Fibroblast of villous mesenchyme (primary cell): ENCODE measurements around the gene LYPD5. TPM values are rescaled to one million over a fixed set of nuclear protein-coding genes. Genes with fewer than 3 reads are reported as not detected.
"Not testable (repeated sequence)": the region's sequence is repeated elsewhere in the genome, so short reads cannot be mapped to it uniquely, and the experiment has no call there.

Experiments
- DNase-seq: peaks from one replicate; pipeline ENCODE4 v3.0.0-alpha.2; 2010; ENCODE audit warnings: low read depth
- H3K4me3 ChIP-seq: 2 replicates; pipeline ENCODE4 v1.5.1; 2011; ENCODE audit warnings: low read depth, mild to moderate bottlenecking, low read length
- CTCF ChIP-seq: IDR thresholded peaks from 2 replicates; pipeline ENCODE4 v1.5.1; 2012; ENCODE audit warnings: low read depth, mild to moderate bottlenecking, low read length; ENCODE audit not compliant: insufficient read depth
- total RNA-seq: library from RNA; depleted of rRNA; stranded (reverse); fragments of >200 nt; gene quantifications from 2 replicates; pipeline ENCODE4 v1.2.3, GENCODE V29; 2012

The LYPD5 gene
- total RNA-seq, 1 donor: 0.43 TPM

- no peak overlapping the region for H3K4me3 ChIP-seq
- TF ChIP-seq CTCF: no peak
- DNase-seq: no peak
These were observed 33.0 kb downstream of the LYPD5 start for GRCh38 chr19:43769256-43769655.

GRCh38 chr19:43768273-43769050, 33.8 kb downstream of the LYPD5 start:
- TF ChIP-seq CTCF: no peak
- no peak overlapping the region for H3K4me3 ChIP-seq
- no peak for DNase-seq

GRCh38 chr19:43767818-43768217, 34.4 kb downstream of the LYPD5 start:
- no peak overlapping the region for H3K4me3 ChIP-seq
- no peak for TF ChIP-seq CTCF
- no peak for DNase-seq

- H3K4me3 ChIP-seq: no peak overlapping the region
- DNase-seq: no peak
- TF ChIP-seq CTCF: no peak
These were observed 34.9 kb downstream of the LYPD5 start for GRCh38 chr19:43767316-43767715.

GRCh38 chr19:43766755-43767043, 35.5 kb downstream of the LYPD5 start:
- TF ChIP-seq CTCF: no peak
- DNase-seq: no peak
- H3K4me3 ChIP-seq: no peak overlapping the region

- peak; percentile 80 for DNase-seq
- no peak for TF ChIP-seq CTCF
- H3K4me3 ChIP-seq: no peak overlapping the region
These were observed 37.0 kb downstream of the LYPD5 start for GRCh38 chr19:43765109-43765876.

DNA sequence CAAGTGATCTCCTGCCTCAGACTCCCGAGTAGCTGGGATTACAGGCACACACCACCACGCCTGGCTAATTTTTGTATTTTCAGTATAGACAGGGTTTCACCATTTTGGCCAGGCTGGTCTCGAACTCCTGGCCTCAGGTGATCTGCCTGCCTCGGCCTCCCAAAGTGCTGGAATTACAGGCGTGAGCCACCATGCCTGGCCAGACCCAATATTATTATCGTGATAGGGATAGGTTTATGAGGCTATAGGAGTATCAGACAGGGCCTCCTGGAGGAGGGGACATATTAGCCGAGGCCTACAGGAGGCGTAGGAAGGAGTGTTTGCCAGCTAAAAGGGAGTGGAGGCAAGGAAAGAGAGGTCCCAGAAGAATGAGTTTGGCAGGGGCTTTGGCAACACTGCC, 37.6 kb downstream of the LYPD5 start:
- DNase-seq, H3K4me3 ChIP-seq: not testable (repeated sequence)
